HEK293T (cell line): ENCODE measurements around the gene RAPGEF1.

Experiments used
- ELF4 ChIP-seq: fragments of 450-650 bp; IDR thresholded peaks from 2 replicates; pipeline ENCODE4 v1.6.1; 2017; ENCODE audit warnings: antibody characterized with exemption
- FOXA1 ChIP-seq: fragments of 450-650 bp; IDR thresholded peaks from 2 replicates; pipeline ENCODE4 v1.6.1; 2016; ENCODE audit warnings: mild to moderate bottlenecking
- FOXK2 ChIP-seq: fragments of 450-650 bp; IDR thresholded peaks from 2 replicates; pipeline ENCODE4 v1.6.1; 2016; ENCODE audit warnings: mild to moderate bottlenecking
- FOXM1 ChIP-seq: fragments of 450-650 bp; IDR thresholded peaks from 2 replicates; pipeline ENCODE4 v1.6.1; 2017; ENCODE audit warnings: mild to moderate bottlenecking, borderline replicate concordance
- HDGF ChIP-seq: fragments of 450-650 bp; IDR thresholded peaks from 2 replicates; pipeline ENCODE4 v1.6.1; 2017; ENCODE audit warnings: antibody characterized with exemption, borderline replicate concordance
- PKNOX1 ChIP-seq: fragments of 450-650 bp; IDR thresholded peaks from 2 replicates; pipeline ENCODE4 v1.6.1; 2016
- SP1 ChIP-seq: fragments of 450-650 bp; IDR thresholded peaks from 2 replicates; pipeline ENCODE4 v1.6.1; 2017
- ZNF384 ChIP-seq: fragments of 450-650 bp; IDR thresholded peaks from 2 replicates; pipeline ENCODE4 v1.6.1; 2016

- TF ChIP-seq FOXA1 (no peak), ELF4 (no peak), FOXM1 (no peak), PKNOX1 (no peak), ZNF384 (no peak), SP1 (no peak), HDGF (no peak), FOXK2 (no peak)
These were observed 42.8 kb downstream of the RAPGEF1 start for GRCh38 chr9:131697097-131697496.
